NT2/D1 (cell line): ENCODE measurements around the gene ACAP3.

Experiments used
- SUZ12 ChIP-seq: IDR thresholded peaks from 2 replicates; pipeline ENCODE4 v1.6.1; 2011; ENCODE audit not compliant: insufficient read length, insufficient read depth; ENCODE audit errors: extremely low read depth
- YY1 ChIP-seq: IDR thresholded peaks from 2 replicates; pipeline ENCODE4 v1.6.1; 2011; ENCODE audit not compliant: insufficient read length, insufficient read depth
- ZNF274 ChIP-seq: IDR thresholded peaks from 2 replicates; pipeline ENCODE4 v1.6.1; 2011; ENCODE audit warnings: mild to moderate bottlenecking, low read depth, low read length

- TF ChIP-seq ZNF274 (no peak), SUZ12 (no peak), YY1 (no peak)
Observed at GRCh38 chr1:1253972-1254666, 53.6 kb downstream of the ACAP3 start.
